GM23338 (cell line): ENCODE measurements around the gene JPH4.

ENCODE experiments used
- CREB1 ChIP-seq: fragments of 250-450 bp; sonication (Bioruptor Pico); IDR thresholded peaks from 2 replicates; pipeline ENCODE4 v1.5.0; 2020; ENCODE audit warnings: low read depth, mild to moderate bottlenecking, moderate library complexity
- ETS1 ChIP-seq: IDR thresholded peaks from 2 replicates; pipeline ENCODE4 v1.6.1; 2016; ENCODE audit warnings: antibody characterized with exemption
- EZH2 ChIP-seq: fragments of 200-600 bp; sonication (generic); IDR thresholded peaks from one replicate; pipeline ENCODE4 v1.8.0; 2017; ENCODE audit warnings: antibody characterized with exemption, mild to moderate bottlenecking, low read depth; ENCODE audit not compliant: unreplicated experiment
- EZH2phosphoT487 ChIP-seq: fragments of 200-600 bp; sonication (generic); IDR thresholded peaks from one replicate; pipeline ENCODE4 v1.8.1; 2018; ENCODE audit warnings: antibody characterized with exemption; ENCODE audit not compliant: unreplicated experiment
- JUNB ChIP-seq: IDR thresholded peaks from one replicate; pipeline ENCODE4 v1.6.1; 2016; ENCODE audit warnings: antibody characterized with exemption; ENCODE audit not compliant: unreplicated experiment
- NANOG ChIP-seq: IDR thresholded peaks from 2 replicates; pipeline ENCODE4 v1.6.1; 2016; ENCODE audit warnings: antibody characterized with exemption, borderline replicate concordance
- POLR2AphosphoS5 ChIP-seq: IDR thresholded peaks from 2 replicates; pipeline ENCODE4 v1.6.1; 2016; ENCODE audit warnings: antibody characterized with exemption, low read depth
- REST ChIP-seq: IDR thresholded peaks from one replicate; pipeline ENCODE4 v1.6.1; 2018; ENCODE audit warnings: antibody characterized with exemption; ENCODE audit not compliant: unreplicated experiment
- ZNF114 ChIP-seq: fragments of 250-450 bp; sonication (Bioruptor Pico); IDR thresholded peaks from 2 replicates; pipeline ENCODE4 v1.5.0; 2020; ENCODE audit warnings: mild to moderate bottlenecking, moderate library complexity
- ZNF331 ChIP-seq: fragments of 250-450 bp; sonication (Bioruptor Pico); IDR thresholded peaks from 2 replicates; pipeline ENCODE4 v1.5.0; 2020; ENCODE audit warnings: low read depth, mild to moderate bottlenecking, moderate library complexity
- TF ChIP-seq, protein P1 (sequence below), 2 experiments: fragments of 200-600 bp in 1 of 2; sonication (generic) in 1 of 2; conservative IDR thresholded peaks; 2 replicates each; pipeline versions ENCODE4 v1.5.1 to v1.6.1; 2016 to 2017; ENCODE audit warnings: antibody characterized with exemption in 2 of 2, low read depth in 2 of 2, mild to moderate bottlenecking in 2 of 2, moderate library complexity in 1 of 2
- TF ChIP-seq, protein P2 (sequence below): fragments of 250-450 bp; sonication (Bioruptor Pico); IDR thresholded peaks from 2 replicates; pipeline ENCODE4 v1.5.0; 2020; ENCODE audit warnings: mild to moderate bottlenecking, moderate library complexity

GRCh38 chr14:23608454-23608853, 29.9 kb upstream of the JPH4 start:
- TF ChIP-seq, protein P1, sequence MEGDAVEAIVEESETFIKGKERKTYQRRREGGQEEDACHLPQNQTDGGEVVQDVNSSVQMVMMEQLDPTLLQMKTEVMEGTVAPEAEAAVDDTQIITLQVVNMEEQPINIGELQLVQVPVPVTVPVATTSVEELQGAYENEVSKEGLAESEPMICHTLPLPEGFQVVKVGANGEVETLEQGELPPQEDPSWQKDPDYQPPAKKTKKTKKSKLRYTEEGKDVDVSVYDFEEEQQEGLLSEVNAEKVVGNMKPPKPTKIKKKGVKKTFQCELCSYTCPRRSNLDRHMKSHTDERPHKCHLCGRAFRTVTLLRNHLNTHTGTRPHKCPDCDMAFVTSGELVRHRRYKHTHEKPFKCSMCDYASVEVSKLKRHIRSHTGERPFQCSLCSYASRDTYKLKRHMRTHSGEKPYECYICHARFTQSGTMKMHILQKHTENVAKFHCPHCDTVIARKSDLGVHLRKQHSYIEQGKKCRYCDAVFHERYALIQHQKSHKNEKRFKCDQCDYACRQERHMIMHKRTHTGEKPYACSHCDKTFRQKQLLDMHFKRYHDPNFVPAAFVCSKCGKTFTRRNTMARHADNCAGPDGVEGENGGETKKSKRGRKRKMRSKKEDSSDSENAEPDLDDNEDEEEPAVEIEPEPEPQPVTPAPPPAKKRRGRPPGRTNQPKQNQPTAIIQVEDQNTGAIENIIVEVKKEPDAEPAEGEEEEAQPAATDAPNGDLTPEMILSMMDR (conservative IDR thresholded peaks at IDR 0.05; ENCODE audit: low read depth in 2 of 2), result no peak
- TF ChIP-seq POLR2AphosphoS5 (no peak), JUNB (no peak), EZH2phosphoT487 (no peak), CREB1 (CRISPR knock-in tag) (no peak), EZH2 (no peak), ZNF331 (CRISPR knock-in tag) (no peak), REST (no peak), NANOG (no peak), ETS1 (no peak), ZNF114 (CRISPR knock-in tag) (no peak)
- TF ChIP-seq, protein P2, sequence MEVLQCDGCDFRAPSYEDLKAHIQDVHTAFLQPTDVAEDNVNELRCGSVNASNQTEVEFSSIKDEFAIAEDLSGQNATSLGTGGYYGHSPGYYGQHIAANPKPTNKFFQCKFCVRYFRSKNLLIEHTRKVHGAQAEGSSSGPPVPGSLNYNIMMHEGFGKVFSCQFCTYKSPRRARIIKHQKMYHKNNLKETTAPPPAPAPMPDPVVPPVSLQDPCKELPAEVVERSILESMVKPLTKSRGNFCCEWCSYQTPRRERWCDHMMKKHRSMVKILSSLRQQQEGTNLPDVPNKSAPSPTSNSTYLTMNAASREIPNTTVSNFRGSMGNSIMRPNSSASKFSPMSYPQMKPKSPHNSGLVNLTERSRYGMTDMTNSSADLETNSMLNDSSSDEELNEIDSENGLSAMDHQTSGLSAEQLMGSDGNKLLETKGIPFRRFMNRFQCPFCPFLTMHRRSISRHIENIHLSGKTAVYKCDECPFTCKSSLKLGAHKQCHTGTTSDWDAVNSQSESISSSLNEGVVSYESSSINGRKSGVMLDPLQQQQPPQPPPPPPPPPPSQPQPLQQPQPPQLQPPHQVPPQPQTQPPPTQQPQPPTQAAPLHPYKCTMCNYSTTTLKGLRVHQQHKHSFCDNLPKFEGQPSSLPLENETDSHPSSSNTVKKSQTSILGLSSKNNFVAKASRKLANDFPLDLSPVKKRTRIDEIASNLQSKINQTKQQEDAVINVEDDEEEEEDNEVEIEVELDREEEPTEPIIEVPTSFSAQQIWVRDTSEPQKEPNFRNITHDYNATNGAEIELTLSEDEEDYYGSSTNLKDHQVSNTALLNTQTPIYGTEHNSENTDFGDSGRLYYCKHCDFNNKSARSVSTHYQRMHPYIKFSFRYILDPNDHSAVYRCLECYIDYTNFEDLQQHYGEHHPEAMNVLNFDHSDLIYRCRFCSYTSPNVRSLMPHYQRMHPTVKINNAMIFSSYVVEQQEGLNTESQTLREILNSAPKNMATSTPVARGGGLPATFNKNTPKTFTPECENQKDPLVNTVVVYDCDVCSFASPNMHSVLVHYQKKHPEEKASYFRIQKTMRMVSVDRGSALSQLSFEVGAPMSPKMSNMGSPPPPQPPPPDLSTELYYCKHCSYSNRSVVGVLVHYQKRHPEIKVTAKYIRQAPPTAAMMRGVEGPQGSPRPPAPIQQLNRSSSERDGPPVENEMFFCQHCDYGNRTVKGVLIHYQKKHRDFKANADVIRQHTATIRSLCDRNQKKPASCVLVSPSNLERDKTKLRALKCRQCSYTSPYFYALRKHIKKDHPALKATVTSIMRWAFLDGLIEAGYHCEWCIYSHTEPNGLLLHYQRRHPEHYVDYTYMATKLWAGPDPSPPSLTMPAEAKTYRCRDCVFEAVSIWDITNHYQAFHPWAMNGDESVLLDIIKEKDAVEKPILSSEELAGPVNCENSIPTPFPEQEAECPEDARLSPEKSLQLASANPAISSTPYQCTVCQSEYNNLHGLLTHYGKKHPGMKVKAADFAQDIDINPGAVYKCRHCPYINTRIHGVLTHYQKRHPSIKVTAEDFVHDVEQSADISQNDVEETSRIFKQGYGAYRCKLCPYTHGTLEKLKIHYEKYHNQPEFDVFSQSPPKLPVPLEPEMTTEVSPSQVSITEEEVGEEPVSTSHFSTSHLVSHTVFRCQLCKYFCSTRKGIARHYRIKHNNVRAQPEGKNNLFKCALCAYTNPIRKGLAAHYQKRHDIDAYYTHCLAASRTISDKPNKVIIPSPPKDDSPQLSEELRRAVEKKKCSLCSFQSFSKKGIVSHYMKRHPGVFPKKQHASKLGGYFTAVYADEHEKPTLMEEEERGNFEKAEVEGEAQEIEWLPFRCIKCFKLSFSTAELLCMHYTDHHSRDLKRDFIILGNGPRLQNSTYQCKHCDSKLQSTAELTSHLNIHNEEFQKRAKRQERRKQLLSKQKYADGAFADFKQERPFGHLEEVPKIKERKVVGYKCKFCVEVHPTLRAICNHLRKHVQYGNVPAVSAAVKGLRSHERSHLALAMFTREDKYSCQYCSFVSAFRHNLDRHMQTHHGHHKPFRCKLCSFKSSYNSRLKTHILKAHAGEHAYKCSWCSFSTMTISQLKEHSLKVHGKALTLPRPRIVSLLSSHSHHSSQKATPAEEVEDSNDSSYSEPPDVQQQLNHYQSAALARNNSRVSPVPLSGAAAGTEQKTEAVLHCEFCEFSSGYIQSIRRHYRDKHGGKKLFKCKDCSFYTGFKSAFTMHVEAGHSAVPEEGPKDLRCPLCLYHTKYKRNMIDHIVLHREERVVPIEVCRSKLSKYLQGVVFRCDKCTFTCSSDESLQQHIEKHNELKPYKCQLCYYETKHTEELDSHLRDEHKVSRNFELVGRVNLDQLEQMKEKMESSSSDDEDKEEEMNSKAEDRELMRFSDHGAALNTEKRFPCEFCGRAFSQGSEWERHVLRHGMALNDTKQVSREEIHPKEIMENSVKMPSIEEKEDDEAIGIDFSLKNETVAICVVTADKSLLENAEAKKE, result no peak
